Heart left ventricle (tissue), 16 donors: Measurements from ENCODE around the gene TUBE1. TPM values are rescaled to one million over a fixed set of nuclear protein-coding genes. Genes with fewer than 3 reads are reported as not detected.

Experiments used
- ATAC-seq, 4 donors: fragments of 200-7000 bp; cut with Tn5 transposase; one replicate each; pipeline ENCODE4 v1.9.1; 2020 to 2022; ENCODE audit warnings: moderate library complexity in 4 of 4, mild to moderate bottlenecking in 3 of 4, moderate number of reproducible peaks in 1 of 4
- DNase-seq, 5 donors: peaks; one replicate each; pipeline ENCODE4 v3.0.0-alpha.2; 2020
- H3K27ac ChIP-seq, 12 donors: fragments of 200-600 bp; sonication (generic) in 4 of 12; one replicate each; pipeline versions ENCODE4 v1.5.0 to v1.8.0; 2016 to 2022; ENCODE audit warnings: mild to moderate bottlenecking in 2 of 12
- H3K27me3 ChIP-seq, 9 donors: fragments of 200-600 bp; sonication (generic) in 2 of 9; one replicate each; pipeline versions ENCODE4 v1.5.1 to v1.8.0; 2016 to 2022; ENCODE audit warnings: mild to moderate bottlenecking in 3 of 9
- H3K36me3 ChIP-seq, 9 donors: fragments of 200-600 bp; sonication (generic) in 2 of 9; one replicate each; pipeline versions ENCODE4 v1.5.0 to v1.8.0; 2018 to 2022; ENCODE audit warnings: mild to moderate bottlenecking in 2 of 9
- H3K4me1 ChIP-seq, 12 donors: fragments of 200-600 bp; sonication (generic) in 4 of 12; one replicate each; pipeline versions ENCODE4 v1.5.0 to v1.8.0; 2016 to 2022; ENCODE audit warnings: mild to moderate bottlenecking in 3 of 12
- H3K4me3 ChIP-seq, 12 donors: fragments of 200-600 bp; sonication (generic) in 4 of 12; one replicate each; pipeline versions ENCODE4 v1.5.0 to v1.8.0; 2017 to 2022; ENCODE audit warnings: mild to moderate bottlenecking in 9 of 12, moderate library complexity in 4 of 12
- H3K9me3 ChIP-seq, 12 donors: fragments of 200-600 bp; sonication (generic) in 4 of 12; one replicate each; pipeline versions ENCODE4 v1.5.0 to v1.8.0; 2016 to 2022; ENCODE audit warnings: mild to moderate bottlenecking in 1 of 12
- CTCF ChIP-seq, 12 donors: fragments of 200-600 bp; sonication (generic) in 4 of 12; IDR thresholded peaks; one replicate each; pipeline versions ENCODE4 v1.5.0 to v1.8.0; 2018 to 2022; ENCODE audit warnings: antibody characterized with exemption in 12 of 12, mild to moderate bottlenecking in 5 of 12
- POLR2A ChIP-seq, 2 donors: fragments of 450-650 bp; IDR thresholded peaks; one replicate each; pipeline ENCODE4 v1.6.1; 2017; ENCODE audit warnings: antibody characterized with exemption in 2 of 2, mild to moderate bottlenecking in 2 of 2, moderate library complexity in 2 of 2
- WGBS, 4 donors: extraction: QIAGEN DNeasy Blood & Tissue Kit in 2 of 4; methylation state at CpG; one replicate each; pipeline versions ENCODE4 v1.1.5 to v1.1.7; 2013 to 2018; 5-methylcytosine and 5-hydroxymethylcytosine counted together
- intact Hi-C, 10 donors: fragments of 100-400 bp; cut with DNase I; formaldehyde crosslinking; loops; one replicate each; pipeline versions ENCODE4 v1.11.1 to v1.14.2; 2022
- polyA plus RNA-seq, 2 donors: library from polyadenylated mRNA; stranded (reverse); fragments of 200-250 nt; gene quantifications; one replicate each; pipeline ENCODE4 v1.2.3, GENCODE V29; 2013
- total RNA-seq, 9 donors: library from RNA; depleted of rRNA in 2 of 9; stranded (reverse); fragments of >200 nt in 2 of 9; fragmentation: NEBNext Ultra II Directional in 3 of 9; extraction: Animal tissue kit (Norgen Biotek cat#: 25700) in 3 of 9; gene quantifications; one replicate each; pipeline versions ENCODE4 v1.1.0 to v1.2.4, GENCODE V29; 2016 to 2023
- donor health status: ischemic (EF 13 %, LVEDD 7.1; RV severe dilation, severe dysfunction).
- donor health status: healthy with polysubstance abuse.
- donor health status: DM: no; HTN: yes; CAD: no.
- donor health status: DM: no; HTN: no; CAD: no.
- donor health status: ischemic (EF 25% LVEDD 6.9; RV normal size, moderate dysfunction).
- donor health status: ischemic (EF 25% LVEDD 5.7; RV mildly dilated, moderate dysfunction).
- donor health status: healthy.
- donor health status: DM: yes; HTN: yes; CAD: no.
- donor health status: ischemic (EF 35%, LVEDD 5.7; RV mildly dilated, moderate dysfunction).
- donor health status: nonischemic (EF 11% LVEDD 7.7; RV severe dilation, severe dysfunction).
- donor health status: DM: yes; HTN: yes; CAD: no.
- donor health status: PGD.
- donor health status: ischemic (EF 29% LVEDD 5.4; RV normal size, mild dysfunction).
- donor health status: nonischemic (EF 23%, LVEDD 6.1; RV moderate dilation, normal function).

The TUBE1 gene
- total and polyA plus RNA-seq, 11 donors: 10.1 to 33.2 (median 23.3) TPM

GRCh38 chr6:112044196-112044595 lies 43.1 kb downstream of the TUBE1 start:
- Histone ChIP-seq H3K4me3 (no peak overlapping the region), H3K27me3 (no peaks in the 10 kb centered on the region), H3K36me3 (no peaks in the 10 kb centered on the region), H3K9me3 (no peaks in the 10 kb centered on the region), H3K4me1 (peaks cover 0 to 18% (median 1%) of the 10 kb centered on the region in 12 donors), H3K27ac (peak overlapping the region in 1 of 12 donors; percentile 76)
- DNase-seq (no peak), ATAC-seq (no peak)
- no peak for TF ChIP-seq CTCF (IDR thresholded peaks at IDR 0.05)
- TF ChIP-seq POLR2A (IDR thresholded peaks at IDR 0.05): no peak
- intact Hi-C loops: loop anchor here in 9 of 10 donors (2.0 to 10.0 kb wide), 11 partner anchors 37 to 1039 kb away; a partner anchor contains a TSS
- WGBS, 4 donors: 70 to 74% (median 73%) methylated on average over 8 of the region's 8 CpGs

DNA sequence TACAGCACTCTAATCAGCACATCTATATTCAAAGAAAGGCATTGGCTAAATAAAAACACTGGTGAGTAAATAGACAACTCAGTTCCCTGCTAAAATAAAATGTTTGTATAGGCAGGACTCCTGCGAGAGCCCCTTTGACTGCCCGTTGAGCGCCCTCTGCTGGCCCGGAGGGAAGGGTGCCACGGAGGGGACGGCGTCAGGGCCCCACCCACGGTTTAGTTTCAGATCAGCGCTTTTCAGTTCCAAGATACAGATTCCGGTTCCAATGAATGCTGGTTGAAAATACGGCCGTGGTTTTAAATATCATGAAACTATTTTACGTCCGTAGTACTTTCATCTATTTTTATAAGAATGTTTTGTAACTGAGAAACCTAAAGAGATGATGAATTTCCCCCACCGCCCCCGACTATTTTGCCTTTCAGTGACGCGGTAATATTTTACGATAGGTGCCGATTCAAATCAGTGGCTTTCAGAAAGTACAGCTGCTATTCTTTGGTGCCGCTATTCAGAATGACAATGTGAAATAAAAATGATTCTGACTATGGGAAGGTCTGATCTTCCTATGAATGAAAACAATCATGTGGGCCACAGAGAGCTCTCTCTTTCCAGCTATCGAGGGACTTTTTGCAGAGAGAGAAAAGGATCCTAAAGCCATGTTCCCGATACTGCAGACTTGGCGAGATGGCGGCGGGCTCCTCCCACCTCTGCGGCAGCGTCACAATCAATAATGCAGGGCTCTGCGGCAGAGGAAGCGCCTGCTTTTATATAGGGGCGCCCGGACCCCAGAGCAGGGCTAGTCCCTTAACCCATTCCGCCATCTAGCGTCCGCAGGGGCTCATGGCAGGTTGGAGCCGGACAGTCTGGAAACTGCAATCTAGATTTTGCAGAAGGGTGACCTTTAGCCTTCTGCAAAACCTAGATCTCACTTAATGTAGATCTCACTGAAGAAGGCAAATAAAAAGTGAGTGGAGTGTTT lies 44.0 kb downstream of the TUBE1 start:
- Histone ChIP-seq H3K4me3 (peak overlapping the region; percentile 12 to 77 (median 60)), H3K9me3 (no peaks in the 10 kb centered on the region), H3K4me1 (peaks cover 0 to 20% (median 3%) of the 10 kb centered on the region in 12 donors), H3K27me3 (no peaks in the 10 kb centered on the region), H3K36me3 (no peaks in the 10 kb centered on the region), H3K27ac (peak overlapping the region; percentile 21 to 87 (median 70))
- intact Hi-C loops: loop anchor here (1.0 to 10.0 kb wide), 16 partner anchors 36 to 1039 kb away; a partner anchor contains a TSS
- DNase-seq: peak; percentile 83 to 93 (median 89)
- ATAC-seq: peak; percentile 89 to 95 (median 94)
- TF ChIP-seq POLR2A (IDR thresholded peaks at IDR 0.05): no peak
- TF ChIP-seq CTCF (IDR thresholded peaks at IDR 0.05): peak; percentile 91 to 99 (median 94)
- WGBS, 4 donors: 0 to 1% (median 0%) methylated on average over 33 to 36 of the region's 36 CpGs

DNA sequence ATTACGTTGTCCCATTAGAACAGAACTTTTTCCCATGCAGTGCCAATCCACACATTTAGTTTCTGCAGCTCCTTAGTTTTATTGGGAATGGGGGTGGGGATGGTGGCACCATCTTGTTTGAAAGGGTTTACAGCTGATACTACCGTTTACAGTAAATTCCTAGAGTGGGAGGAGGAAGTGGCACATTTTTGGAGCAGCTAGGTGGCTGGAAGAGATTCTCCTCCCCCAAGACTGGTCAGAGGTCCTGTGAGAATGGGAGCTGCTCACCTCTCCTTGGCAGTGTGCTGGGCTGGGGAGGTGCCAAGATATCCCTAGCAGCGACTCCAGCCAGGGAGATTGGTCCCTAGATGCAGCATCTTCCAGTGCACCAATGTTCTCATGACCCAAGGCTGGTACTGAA lies 45.7 kb downstream of the TUBE1 start:
- ATAC-seq (no peak), DNase-seq (no peak)
- TF ChIP-seq CTCF (IDR thresholded peaks at IDR 0.05): no peak
- no peak for TF ChIP-seq POLR2A (IDR thresholded peaks at IDR 0.05)
- H3K9me3 ChIP-seq: no peaks in the 10 kb centered on the region
- peaks cover 0 to 31% (median 4%) of the 10 kb centered on the region in 12 donors for H3K4me1 ChIP-seq
- intact Hi-C loops: loop anchor here in 8 of 10 donors (5.0 to 10.0 kb wide), 9 partner anchors 34 to 1037 kb away; a partner anchor contains a TSS
- WGBS, 4 donors: 70 to 79% (median 75%) methylated on average over 2 to 3 of the region's 3 CpGs
- no peaks in the 10 kb centered on the region for H3K36me3 ChIP-seq
- no peaks in the 10 kb centered on the region for H3K27me3 ChIP-seq
- no peak overlapping the region for H3K27ac ChIP-seq
- no peak overlapping the region for H3K4me3 ChIP-seq

- H3K27ac ChIP-seq: no peak overlapping the region
- TF ChIP-seq CTCF (IDR thresholded peaks at IDR 0.05) (no peak), POLR2A (IDR thresholded peaks at IDR 0.05) (no peak)
- DNase-seq (no peak), ATAC-seq (no peak)
- H3K4me3 ChIP-seq: no peak overlapping the region
- 44 to 56% (median 47%) methylated on average over 1 of the region's 1 CpG for whole genome bisulfite sequencing, 4 donors
- no peaks in the 10 kb centered on the region for H3K27me3 ChIP-seq
- intact Hi-C loops: loop anchor here in 8 of 10 donors (5.0 to 10.0 kb wide), 9 partner anchors 34 to 1036 kb away; a partner anchor contains a TSS
- peaks cover 0 to 34% (median 5%) of the 10 kb centered on the region in 12 donors for H3K4me1 ChIP-seq
- no peaks in the 10 kb centered on the region for H3K9me3 ChIP-seq
- no peaks in the 10 kb centered on the region for H3K36me3 ChIP-seq
Observed at GRCh38 chr6:112040956-112041355, 46.3 kb downstream of the TUBE1 start.
